VCaP (cell line): ENCODE measurements around the gene TTLL12.
A peak's percentile ranks its signal among the peaks of the same experiment; 100 is the strongest.

Experiments
- H3K27ac ChIP-seq: fragments of 450-650 bp; 2 replicates; pipeline ENCODE4 v1.5.1; 2017
- TF ChIP-seq, protein P1 (sequence below): fragments of 450-650 bp; conservative IDR thresholded peaks from 2 replicates; pipeline ENCODE4 v1.5.1; 2017; ENCODE audit warnings: mild to moderate bottlenecking, moderate library complexity

TTLL12 gene

DNA sequence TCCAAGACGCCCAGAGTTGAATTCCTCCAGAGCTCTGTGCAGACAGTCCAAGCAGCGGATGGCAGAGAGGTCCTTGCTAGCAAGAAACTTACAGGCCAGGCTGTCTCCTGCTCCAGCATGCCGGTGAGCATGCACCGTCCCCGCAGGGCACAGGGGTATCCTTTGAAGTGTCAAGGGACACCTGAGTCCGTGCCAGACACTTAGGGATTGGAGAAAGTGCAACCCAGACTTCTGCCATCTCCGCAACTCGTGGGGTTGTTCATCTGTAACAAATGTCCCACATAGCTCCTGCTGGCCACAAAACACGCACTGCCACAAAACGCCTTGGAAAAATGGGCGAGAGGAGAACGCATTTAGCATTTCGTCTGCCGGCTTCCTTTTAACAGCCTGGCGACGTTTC is 22.3 kb downstream of the TTLL12 start:
- H3K27ac ChIP-seq = peak overlapping the region; percentile 60
- TF ChIP-seq, protein P1, sequence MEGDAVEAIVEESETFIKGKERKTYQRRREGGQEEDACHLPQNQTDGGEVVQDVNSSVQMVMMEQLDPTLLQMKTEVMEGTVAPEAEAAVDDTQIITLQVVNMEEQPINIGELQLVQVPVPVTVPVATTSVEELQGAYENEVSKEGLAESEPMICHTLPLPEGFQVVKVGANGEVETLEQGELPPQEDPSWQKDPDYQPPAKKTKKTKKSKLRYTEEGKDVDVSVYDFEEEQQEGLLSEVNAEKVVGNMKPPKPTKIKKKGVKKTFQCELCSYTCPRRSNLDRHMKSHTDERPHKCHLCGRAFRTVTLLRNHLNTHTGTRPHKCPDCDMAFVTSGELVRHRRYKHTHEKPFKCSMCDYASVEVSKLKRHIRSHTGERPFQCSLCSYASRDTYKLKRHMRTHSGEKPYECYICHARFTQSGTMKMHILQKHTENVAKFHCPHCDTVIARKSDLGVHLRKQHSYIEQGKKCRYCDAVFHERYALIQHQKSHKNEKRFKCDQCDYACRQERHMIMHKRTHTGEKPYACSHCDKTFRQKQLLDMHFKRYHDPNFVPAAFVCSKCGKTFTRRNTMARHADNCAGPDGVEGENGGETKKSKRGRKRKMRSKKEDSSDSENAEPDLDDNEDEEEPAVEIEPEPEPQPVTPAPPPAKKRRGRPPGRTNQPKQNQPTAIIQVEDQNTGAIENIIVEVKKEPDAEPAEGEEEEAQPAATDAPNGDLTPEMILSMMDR = no peak

- TF ChIP-seq, protein P1 = no peak
- peak overlapping the region; percentile 60; the same call in 1 of the 2 replicates for H3K27ac ChIP-seq
Observed at GRCh38 chr22:43163241-43163795, 23.6 kb downstream of the TTLL12 start.

GRCh38 chr22:43162412-43163150 is 24.4 kb downstream of the TTLL12 start:
- H3K27ac ChIP-seq = peak overlapping the region; percentile 60; the same call in 1 of the 2 replicates
- TF ChIP-seq, protein P1 = no peak

DNA sequence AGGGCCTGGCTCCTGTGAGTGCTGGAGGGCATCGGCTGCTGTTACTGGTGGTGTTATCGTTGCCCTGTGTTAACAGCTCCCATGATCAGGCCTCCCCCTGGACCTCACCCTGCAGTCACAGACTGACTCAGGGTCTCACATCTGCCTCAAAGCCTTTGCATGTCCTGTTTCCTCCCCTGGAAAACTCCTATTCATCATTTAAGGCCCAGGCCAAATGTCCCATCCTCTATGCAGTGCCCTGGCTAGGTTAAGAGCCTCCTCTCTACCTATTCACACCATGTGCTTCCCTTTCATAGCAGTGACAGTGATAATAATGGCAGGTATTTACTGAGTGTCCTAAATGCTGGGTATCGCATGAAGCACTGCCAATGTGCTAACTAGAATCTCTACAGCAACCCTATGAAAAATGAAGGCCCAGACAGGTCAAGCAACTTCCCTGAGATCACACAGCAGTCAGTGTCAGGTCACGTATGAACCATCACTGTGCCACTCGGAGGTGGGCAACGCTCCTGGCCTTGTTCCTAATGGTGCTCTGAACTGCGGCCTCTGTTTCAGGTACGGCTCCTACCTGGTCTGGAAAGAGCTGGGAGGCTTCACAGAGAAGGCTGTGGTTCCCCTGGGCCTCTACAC is 26.3 kb downstream of the TTLL12 start:
- no peak overlapping the region for H3K27ac ChIP-seq
- TF ChIP-seq, protein P1 = no peak

DNA sequence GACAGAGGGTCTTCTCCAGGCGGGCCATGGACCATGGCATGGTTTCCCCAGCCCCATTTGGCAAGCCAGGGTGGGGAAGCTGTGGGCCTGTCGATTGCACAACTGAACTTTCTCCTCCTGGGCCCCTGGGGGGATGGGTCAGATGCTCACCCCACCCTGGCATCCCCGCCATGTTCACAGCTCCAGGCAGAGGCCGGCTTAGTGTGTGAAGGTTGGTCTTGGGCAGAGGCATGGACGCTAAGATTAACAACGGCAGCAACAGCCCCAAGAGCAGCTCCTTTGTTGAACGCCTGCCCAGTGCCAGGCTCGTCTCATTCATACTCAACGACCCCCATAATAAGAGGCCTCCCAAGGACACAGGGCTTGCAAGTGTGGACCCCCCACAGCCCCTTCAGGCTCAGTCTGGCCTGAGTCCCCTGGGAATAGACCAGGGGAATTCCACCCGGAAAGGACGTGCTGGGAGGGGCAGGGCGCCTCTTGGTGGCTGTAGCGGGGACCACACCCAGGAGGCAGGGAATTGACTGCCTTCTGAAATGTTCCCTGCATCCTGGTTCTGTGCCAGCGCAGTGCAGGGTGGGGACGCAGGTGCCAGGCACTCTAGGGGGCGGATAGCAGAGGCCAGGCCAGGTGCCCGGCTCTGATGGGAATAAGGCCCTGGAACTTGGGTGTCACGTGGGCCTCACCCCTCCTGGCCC is 27.3 kb downstream of the TTLL12 start:
- H3K27ac ChIP-seq = no peak overlapping the region
- TF ChIP-seq, protein P1 = peak; percentile 35

DNA sequence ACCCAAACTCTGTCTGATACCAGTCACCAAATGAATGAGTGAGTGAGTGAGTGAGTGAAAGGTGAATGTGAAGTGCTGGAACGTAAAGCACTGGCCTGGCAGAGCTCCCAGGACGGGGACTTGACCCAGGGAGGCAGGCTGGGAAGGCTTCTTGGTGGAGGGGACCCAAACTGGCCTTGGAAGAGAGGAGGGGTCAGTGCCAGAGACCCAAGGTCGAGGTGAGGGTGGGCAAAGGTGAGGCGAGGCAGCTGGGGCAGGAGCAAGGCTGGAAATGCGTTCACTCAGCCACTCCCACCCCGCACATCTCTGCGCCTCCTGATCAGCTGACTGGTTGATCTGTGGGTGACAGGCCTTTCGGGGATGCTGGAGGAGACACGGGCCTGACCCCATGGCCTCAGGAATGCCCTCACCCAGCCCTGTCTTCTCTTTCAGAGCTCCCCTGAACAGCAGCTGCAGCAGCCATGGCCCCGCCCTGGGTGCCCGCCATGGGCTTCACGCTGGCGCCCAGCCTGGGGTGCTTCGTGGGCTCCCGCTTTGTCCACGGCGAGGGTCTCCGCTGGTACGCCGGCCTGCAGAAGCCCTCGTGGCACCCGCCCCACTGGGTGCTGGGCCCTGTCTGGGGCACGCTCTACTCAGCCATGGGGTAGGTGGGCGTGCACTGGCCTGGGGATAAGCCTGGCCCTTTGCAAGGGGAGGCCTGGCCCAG is 28.0 kb downstream of the TTLL12 start:
- TF ChIP-seq, protein P1 = no peak
- H3K27ac ChIP-seq = no peak overlapping the region
